ENCODE results near the gene TOLLIP.
"Not testable (repeated sequence)": the region's sequence is repeated elsewhere in the genome, so short reads cannot be mapped to it uniquely, and the experiment has no call there.

TOLLIP gene

GRCh38 chr11:1343391-1344055 is 34.1 kb upstream of the TOLLIP start:
- DNase-seq: no peak

- no peak for DNase-seq
Measured at GRCh38 chr11:1342946-1343345, 33.5 kb upstream of the TOLLIP start.

GRCh38 chr11:1341928-1342524 is 32.6 kb upstream of the TOLLIP start:
- DNase-seq: no peak

GRCh38 chr11:1341226-1341625 is 31.8 kb upstream of the TOLLIP start:
- not testable (repeated sequence) for DNase-seq

DNA sequence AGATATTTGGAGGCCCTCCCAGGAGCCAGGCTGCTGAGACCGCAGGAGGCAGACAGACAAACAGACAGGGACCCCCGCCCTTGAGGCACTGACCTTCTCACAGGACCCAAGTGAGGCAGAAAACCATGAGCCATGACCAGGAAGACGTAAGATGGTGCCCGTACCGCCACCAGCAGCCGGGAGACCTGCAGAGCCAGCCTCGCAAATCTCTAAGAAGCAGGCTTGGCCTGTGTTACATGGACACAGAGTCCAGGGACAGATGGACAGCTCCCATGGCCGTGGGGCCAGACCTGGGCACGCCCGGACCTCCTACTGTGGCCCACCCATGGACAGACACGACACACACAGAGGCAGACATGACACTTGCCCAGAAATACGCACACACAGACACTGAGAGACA is 30.7 kb upstream of the TOLLIP start:
- DNase-seq: no peak

DNA sequence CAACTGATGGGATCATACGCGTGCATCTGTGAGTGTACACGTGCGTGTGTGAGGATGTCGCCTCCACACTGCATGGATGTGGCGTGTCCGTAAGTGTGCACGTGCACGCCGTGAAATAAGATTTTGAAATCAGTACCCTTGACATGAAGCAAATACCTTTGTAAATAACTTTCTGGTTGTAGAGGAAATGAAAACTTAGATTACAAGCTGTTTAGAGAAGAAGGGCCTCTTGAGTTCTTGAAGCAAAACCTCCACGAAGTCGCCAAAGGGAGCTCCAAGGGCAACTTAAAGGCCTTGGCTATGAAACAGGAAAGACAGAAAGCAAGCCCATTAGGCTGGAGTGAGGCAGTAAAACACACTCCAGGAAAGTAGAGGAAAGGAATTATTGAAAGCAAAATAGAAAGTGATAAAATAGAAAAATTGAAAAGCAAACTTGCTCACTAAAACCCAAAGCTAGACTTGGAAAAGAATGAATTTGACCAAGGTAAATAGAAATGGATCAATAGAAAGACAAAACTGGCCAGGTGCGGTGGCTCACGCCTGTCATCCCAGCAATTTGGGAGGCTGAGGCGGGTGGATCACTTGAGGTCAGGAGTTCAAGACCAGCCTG is 29.7 kb upstream of the TOLLIP start:
- DNase-seq: no peak

DNA sequence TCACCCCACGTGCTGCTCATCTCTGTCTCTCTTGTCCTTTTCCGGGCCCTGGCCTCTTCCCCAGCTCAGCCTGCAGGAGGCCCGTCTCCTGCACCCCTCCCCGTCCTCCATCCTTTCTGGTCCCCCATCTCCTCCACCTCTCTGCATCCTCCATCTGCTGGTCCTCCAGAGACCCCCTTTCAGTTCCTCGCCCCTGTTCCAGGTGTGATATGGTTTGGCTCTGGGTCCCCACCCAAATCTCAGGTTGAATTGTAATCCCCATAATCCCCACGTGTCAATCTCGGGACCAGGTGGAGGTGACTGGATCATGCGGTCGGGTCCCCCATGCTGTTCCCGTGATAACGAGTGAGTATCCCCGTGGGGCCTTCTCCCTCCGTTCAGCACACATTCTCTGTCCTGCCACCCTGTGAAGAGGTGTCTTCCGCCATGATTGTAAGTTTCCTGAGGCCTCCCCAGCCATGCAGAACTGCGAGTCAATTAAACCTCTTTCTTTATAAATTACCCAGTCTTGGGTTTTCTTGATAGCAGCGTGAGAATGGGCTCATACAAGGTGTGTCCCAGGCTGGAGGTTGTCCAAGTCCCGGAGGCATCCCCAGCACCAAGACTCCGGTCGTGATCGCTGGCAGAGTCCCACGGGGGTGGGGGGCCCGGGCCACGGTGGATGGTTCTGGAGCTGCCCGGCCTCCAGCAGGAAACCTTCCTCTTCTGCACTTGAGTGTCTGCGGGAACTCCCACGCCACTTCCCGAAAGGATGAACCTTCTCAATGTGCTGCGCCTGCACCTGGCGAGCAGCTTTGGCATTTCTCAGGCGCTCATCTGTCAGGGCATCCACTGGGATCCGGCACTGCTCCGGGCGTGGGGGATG is 29.0 kb upstream of the TOLLIP start:
- DNase-seq: no peak

DNA sequence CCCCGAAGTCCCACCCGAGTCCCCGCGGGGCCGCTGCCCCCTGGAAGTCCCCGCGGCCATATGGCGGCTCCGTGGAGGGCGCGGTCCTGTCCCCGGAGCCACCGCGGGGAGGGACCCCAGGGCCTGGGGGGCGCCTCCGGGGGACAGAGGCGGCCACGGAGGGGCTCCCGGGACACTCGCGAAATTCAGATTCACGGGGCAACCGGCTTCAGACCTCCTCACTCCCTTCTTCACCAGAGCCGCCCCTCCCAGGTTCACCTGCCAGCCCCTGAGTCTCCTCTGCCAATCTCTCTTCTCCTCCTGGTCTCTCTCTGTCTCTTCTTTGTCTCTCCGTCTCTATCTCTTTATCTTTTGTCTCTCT is 28.2 kb upstream of the TOLLIP start:
- DNase-seq: no peak

- no peak for DNase-seq
Measured at GRCh38 chr11:1336836-1337646, 27.6 kb upstream of the TOLLIP start.

GRCh38 chr11:1335811-1336761 is 26.7 kb upstream of the TOLLIP start:
- no peak for DNase-seq

GRCh38 chr11:1335264-1335810 is 25.9 kb upstream of the TOLLIP start:
- no peak for DNase-seq

DNA sequence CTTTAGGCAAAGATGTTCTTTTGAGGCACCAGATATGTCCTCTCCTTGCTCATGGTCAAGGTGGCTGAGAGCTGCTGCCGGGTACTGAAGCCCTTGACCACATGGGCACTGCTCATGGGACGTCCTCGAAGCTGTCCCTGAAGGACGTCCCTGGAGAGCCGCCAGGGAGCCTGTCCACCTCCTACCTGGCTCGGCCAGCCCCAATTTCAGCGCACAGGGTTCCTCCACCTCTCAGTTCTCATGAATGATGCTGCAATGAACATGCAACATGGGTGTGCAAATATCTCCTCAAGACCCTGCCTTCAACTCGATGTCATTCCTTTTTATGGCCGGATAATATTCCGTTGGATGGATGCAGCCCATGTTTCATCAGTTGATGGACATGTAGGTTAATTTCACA is 24.4 kb upstream of the TOLLIP start:
- DNase-seq: no peak

DNA sequence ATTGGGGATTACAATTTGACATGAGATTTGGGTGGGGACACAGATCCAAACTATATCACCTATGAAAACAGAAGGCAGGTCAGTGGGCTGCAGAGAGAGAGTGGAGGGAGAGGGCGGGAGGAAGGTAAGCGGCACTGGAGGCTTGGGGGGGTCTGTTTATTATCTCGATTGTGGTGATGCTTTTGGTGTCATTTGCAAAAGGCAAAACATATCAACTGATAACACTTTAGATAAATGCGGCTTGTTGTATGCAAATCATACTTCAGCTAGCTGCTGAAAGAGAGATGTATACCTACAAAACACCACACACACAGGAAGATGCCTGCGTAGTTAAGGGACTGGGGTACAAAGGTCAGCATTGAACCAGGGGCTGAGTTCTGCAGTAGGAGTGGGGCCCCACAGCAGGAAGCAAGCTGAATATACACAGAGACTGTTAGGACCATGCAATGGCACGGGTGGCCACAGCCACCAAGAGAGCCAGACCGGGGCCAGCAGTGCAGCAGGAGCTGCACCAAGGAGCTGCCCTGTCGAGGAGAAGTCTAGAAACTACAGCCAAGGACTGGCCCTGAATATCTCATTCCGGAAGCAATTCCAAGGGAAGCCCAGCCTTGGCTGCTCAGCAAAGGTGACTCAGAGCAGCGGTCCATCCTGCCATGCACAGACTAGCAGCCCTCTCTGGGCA is 23.8 kb upstream of the TOLLIP start:
- DNase-seq: no peak

DNA sequence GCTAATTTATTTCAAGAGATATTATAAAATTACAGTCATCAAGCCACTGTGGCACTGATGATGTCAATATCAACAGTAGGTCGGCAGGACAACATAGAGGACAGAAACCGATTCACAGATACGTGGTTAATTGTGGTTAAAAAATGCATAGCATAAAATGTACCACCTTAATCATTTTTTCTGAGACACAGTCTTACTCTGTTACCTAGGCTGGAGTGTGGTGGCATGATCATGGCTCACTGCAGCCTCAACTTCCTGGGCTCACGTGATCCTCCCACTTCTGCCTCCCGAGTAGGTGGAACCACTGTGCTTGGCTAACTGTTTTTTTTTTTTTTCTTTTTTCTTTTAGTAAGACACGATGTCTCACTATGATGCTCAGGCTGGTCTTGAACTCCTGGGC is 21.0 kb upstream of the TOLLIP start:
- DNase-seq: no peak

DNA sequence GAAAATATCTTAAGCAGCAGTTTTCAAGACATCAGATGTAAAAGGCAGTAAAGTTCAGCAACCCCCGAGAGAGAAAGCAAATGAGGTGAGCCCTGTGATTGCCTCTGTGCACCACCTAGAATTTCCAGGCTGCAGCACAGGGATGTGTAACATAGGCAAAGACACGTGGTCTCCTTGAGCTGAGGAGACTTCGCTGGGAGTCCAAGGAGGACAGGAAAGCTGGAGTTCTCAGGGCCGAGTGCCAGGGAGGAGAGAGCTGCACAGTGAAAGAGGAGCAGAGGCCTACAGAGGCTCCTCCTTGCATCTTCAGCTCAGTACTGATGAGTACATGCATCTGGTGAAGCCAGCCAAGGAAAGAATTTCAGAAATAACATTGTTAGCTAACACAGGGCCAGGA is 17.6 kb upstream of the TOLLIP start:
- DNase-seq: no peak

DNA sequence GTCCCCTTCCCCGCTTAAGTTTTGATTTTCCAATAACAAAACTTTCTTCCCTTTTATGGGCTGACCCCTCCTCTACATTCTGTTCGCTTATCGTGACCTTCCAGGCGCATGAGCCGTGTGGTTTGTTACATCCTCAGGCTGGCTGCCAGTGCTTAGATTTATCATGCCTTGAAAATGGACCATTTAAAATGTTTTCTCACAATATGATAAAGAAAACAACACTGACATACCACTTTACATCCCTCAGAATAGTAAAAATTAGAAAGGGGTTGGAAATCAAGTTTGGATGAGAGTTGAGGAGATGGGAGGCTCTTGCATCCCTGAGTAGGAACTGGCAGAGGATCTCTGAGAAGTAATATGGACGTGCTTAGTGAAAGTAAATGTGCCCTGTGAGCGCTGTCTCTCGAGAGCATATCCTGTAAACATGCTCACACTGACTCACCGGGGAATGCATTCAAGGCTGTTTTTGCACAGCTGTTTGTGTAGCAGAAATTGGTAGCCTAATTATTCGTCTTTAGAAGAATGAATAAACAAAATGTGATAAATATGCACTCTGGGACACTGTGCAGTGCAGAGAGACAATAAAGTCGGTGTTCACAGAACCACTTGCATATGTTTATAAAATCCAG is 17.1 kb upstream of the TOLLIP start:
- DNase-seq: no peak

- DNase-seq: no peak
Measured at GRCh38 chr11:1323774-1324173, 14.3 kb upstream of the TOLLIP start.

DNA sequence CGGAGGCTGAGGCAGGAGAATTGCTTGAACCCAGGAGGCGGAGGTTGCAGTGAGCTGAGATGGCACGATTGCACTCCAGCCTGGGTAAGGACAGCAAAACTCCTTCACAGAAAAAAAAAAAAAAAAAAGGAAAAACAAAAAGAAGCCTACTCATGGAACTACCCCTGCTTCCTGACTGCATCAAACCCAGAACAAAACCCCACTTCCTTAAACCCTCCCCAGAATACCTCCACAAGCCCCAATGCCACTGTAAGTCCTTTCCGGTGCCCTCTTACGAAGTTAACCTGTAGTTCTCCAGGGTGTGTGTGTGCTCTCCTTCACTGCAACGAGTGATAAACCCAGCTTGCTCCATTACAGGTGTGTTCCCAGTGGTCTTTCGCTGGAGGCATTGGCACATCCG is 8.6 kb upstream of the TOLLIP start:
- no peak for DNase-seq

DNA sequence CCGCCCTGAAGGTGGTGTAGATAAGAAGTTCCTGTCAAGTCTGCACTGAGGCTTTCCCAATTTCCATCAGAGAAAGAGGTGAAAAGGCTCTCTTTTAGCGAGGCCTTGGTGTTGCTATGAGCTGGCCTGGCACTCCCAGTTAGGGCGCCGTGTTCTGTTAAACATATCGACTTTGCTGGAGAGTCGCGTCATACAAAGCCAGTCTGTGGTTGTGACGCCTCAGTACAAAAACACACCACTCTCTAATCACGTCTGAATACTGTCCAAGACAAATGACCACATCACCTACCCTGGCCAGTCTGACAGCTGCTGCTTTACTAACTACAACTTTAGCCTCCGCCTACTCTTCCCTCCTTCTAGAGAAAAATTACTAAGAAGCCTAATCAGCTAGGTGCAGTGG is 8.0 kb upstream of the TOLLIP start:
- no peak for DNase-seq

DNA sequence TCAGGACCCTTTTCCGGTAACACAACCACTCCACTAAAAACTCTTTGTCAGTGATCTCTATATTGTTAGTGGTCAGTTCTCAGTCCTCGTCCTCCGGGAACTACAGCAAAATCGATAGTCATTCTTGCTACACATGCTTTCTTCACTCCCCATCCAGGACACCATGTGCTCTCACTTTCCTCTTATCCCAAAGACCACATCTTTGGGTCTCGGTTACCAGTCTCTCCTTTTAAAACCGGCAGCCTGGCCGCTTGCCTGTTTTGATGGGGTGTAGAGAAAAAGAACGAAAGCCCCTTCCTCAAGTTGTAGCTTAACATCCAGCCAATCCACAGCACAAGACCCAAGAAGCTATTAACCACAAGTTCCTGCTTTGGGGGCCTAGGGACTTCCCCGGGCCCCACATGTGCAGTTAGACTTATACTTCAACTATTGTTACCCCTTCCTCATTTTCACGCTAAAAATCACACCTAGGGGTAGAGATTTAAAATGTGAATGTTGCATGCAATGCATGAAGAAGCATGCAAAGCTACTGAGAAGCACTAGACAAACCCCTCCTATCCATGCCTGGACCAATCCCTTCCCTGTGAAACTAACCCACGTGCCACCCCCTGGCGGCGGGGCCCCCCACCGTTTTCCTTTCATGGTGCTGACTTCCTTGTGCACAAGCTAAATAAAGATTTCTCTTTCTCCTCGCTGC is 1.5 kb upstream of the TOLLIP start:
- DNase-seq: no peak

Data from SHP77 treated with DMSO at 0.1 percent for 48 hours (cell line).